ENCODE data around the gene IRGC. TPM values are rescaled to one million over a fixed set of nuclear protein-coding genes. Genes with fewer than 3 reads are reported as not detected.
A peak's percentile ranks its signal among the peaks of the same experiment; 100 is the strongest.

IRGC gene
- total and polyA plus RNA-seq, 9 of the 15 experiments (the other 6 are each of a cell fraction or from before 2014, with no cell fraction given), result not detected

DNA sequence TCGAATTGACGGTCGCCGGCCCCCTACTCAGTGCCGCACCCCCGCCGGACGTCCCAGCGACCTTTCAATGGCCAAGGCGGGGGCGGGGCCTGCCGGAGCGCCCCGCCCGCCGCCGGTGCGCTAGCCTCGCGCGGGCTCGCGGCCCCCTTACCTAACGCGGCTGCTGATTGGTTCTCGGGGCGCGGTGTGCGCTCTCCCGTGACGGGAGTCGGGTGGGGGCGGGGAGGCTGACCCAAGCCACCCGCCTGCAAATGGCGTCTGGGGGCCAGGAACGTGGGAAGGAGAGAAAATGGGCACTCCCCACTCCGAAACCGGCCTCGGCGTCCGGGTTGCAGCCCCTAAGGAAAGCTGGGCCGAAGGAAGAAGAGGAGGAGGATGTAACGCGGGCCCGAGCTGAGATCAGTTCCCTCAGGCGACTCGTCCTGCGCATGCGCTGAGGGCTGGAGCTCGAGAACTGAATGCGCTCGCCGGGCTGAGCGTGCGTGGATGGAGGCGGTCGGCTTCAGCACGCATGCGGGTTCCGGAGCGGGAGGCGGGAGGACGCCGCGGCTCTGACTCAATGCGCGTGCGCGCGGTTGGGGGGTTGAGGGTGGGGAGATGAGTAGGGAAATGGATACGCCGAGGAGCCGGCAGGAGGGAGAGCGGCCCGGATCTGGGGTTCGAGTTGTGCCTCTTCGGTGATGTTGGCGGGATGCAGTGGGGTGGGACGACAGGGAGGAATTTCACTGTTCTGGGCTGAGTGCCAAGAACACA lies 38.8 kb downstream of the IRGC start, which contains the start of gene SMG9 (continued):
- TF ChIP-seq, protein P1, sequence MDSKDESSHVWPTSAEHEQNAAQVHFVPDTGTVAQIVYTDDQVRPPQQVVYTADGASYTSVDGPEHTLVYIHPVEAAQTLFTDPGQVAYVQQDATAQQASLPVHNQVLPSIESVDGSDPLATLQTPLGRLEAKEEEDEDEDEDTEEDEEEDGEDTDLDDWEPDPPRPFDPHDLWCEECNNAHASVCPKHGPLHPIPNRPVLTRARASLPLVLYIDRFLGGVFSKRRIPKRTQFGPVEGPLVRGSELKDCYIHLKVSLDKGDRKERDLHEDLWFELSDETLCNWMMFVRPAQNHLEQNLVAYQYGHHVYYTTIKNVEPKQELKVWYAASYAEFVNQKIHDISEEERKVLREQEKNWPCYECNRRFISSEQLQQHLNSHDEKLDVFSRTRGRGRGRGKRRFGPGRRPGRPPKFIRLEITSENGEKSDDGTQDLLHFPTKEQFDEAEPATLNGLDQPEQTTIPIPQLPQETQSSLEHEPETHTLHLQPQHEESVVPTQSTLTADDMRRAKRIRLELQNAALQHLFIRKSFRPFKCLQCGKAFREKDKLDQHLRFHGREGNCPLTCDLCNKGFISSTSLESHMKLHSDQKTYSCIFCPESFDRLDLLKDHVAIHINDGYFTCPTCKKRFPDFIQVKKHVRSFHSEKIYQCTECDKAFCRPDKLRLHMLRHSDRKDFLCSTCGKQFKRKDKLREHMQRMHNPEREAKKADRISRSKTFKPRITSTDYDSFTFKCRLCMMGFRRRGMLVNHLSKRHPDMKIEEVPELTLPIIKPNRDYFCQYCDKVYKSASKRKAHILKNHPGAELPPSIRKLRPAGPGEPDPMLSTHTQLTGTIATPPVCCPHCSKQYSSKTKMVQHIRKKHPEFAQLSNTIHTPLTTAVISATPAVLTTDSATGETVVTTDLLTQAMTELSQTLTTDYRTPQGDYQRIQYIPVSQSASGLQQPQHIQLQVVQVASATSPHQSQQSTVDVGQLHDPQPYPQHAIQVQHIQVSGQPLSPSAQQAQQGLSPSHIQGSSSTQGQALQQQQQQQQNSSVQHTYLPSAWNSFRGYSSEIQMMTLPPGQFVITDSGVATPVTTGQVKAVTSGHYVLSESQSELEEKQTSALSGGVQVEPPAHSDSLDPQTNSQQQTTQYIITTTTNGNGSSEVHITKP (IDR thresholded peaks at IDR 0.05; ENCODE audit: partially characterized antibody), result no peak
- TF ChIP-seq, protein P2, sequence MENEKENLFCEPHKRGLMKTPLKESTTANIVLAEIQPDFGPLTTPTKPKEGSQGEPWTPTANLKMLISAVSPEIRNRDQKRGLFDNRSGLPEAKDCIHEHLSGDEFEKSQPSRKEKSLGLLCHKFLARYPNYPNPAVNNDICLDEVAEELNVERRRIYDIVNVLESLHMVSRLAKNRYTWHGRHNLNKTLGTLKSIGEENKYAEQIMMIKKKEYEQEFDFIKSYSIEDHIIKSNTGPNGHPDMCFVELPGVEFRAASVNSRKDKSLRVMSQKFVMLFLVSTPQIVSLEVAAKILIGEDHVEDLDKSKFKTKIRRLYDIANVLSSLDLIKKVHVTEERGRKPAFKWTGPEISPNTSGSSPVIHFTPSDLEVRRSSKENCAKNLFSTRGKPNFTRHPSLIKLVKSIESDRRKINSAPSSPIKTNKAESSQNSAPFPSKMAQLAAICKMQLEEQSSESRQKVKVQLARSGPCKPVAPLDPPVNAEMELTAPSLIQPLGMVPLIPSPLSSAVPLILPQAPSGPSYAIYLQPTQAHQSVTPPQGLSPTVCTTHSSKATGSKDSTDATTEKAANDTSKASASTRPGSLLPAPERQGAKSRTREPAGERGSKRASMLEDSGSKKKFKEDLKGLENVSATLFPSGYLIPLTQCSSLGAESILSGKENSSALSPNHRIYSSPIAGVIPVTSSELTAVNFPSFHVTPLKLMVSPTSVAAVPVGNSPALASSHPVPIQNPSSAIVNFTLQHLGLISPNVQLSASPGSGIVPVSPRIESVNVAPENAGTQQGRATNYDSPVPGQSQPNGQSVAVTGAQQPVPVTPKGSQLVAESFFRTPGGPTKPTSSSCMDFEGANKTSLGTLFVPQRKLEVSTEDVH (IDR thresholded peaks at IDR 0.05; ENCODE audit: low read depth, partially characterized antibody), result no peak
- TF ChIP-seq, protein P3, sequence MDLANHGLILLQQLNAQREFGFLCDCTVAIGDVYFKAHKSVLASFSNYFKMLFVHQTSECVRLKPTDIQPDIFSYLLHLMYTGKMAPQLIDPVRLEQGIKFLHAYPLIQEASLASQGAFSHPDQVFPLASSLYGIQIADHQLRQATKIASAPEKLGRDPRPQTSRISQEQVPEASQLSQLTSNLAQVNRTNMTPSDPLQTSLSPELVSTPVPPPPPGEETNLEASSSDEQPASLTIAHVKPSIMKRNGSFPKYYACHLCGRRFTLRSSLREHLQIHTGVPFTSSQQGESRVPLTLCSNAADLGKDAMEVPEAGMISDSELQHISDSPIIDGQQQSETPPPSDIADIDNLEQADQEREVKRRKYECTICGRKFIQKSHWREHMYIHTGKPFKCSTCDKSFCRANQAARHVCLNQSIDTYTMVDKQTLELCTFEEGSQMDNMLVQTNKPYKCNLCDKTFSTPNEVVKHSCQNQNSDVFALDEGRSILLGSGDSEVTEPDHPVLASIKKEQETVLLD (IDR thresholded peaks at IDR 0.05), result peak; percentile 100
- TF ChIP-seq, protein P4, sequence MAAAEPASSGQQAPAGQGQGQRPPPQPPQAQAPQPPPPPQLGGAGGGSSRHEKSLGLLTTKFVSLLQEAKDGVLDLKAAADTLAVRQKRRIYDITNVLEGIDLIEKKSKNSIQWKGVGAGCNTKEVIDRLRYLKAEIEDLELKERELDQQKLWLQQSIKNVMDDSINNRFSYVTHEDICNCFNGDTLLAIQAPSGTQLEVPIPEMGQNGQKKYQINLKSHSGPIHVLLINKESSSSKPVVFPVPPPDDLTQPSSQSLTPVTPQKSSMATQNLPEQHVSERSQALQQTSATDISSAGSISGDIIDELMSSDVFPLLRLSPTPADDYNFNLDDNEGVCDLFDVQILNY (CRISPR knock-in tag; IDR thresholded peaks at IDR 0.05), result no peak
- TF ChIP-seq TEAD1 (CRISPR knock-in tag; IDR thresholded peaks at IDR 0.05) (peak in 1 of 2 experiments; percentile 66; a peak in 1 of 4 replicates), BRF1 (IDR thresholded peaks at IDR 0.05; ENCODE audit: borderline replicate concordance, extremely low read depth, insufficient read length) (no peak), TAF7 (tag; IDR thresholded peaks at IDR 0.05) (peak; percentile 79), HNRNPL (IDR thresholded peaks at IDR 0.05; ENCODE audit: low read depth, low read length) (no peak), GTF2A2 (tag; IDR thresholded peaks at IDR 0.05) (no peak)
- TF ChIP-seq, protein P5, sequence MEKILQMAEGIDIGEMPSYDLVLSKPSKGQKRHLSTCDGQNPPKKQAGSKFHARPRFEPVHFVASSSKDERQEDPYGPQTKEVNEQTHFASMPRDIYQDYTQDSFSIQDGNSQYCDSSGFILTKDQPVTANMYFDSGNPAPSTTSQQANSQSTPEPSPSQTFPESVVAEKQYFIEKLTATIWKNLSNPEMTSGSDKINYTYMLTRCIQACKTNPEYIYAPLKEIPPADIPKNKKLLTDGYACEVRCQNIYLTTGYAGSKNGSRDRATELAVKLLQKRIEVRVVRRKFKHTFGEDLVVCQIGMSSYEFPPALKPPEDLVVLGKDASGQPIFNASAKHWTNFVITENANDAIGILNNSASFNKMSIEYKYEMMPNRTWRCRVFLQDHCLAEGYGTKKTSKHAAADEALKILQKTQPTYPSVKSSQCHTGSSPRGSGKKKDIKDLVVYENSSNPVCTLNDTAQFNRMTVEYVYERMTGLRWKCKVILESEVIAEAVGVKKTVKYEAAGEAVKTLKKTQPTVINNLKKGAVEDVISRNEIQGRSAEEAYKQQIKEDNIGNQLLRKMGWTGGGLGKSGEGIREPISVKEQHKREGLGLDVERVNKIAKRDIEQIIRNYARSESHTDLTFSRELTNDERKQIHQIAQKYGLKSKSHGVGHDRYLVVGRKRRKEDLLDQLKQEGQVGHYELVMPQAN (IDR thresholded peaks at IDR 0.05; ENCODE audit: borderline replicate concordance), result no peak
- TF ChIP-seq, protein P6, sequence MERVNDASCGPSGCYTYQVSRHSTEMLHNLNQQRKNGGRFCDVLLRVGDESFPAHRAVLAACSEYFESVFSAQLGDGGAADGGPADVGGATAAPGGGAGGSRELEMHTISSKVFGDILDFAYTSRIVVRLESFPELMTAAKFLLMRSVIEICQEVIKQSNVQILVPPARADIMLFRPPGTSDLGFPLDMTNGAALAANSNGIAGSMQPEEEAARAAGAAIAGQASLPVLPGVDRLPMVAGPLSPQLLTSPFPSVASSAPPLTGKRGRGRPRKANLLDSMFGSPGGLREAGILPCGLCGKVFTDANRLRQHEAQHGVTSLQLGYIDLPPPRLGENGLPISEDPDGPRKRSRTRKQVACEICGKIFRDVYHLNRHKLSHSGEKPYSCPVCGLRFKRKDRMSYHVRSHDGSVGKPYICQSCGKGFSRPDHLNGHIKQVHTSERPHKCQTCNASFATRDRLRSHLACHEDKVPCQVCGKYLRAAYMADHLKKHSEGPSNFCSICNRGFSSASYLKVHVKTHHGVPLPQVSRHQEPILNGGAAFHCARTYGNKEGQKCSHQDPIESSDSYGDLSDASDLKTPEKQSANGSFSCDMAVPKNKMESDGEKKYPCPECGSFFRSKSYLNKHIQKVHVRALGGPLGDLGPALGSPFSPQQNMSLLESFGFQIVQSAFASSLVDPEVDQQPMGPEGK (CRISPR knock-in tag; IDR thresholded peaks at IDR 0.05; ENCODE audit: borderline replicate concordance), result no peak

Data from K562 (cell line).